ENCODE results near the gene NCKIPSD. TPM values are rescaled to one million over a fixed set of nuclear protein-coding genes. Genes with fewer than 3 reads are reported as not detected.

NCKIPSD gene
- total RNA-seq, 1 donor from 2014 or later: 18.3 TPM

GRCh38 chr3:48681541-48681880 lies 4.2 kb downstream of the NCKIPSD start:
- no peaks in the 10 kb centered on the region for H3K9me3 ChIP-seq (ENCODE audit: insufficient read depth, low read depth, low read length)
- DNase-seq (ENCODE audit: low read depth) (no peak), FAIRE-seq (no peak)
- peaks cover 37% of the 10 kb centered on the region for H3K36me3 Mint-ChIP-seq (ENCODE audit: low read depth, unreplicated experiment)
- no peaks in the 10 kb centered on the region for H3K27me3 Mint-ChIP-seq (ENCODE audit: low read depth, unreplicated experiment)
- H3K4me3 Mint-ChIP-seq (ENCODE audit: unreplicated experiment): no peak overlapping the region
- no peak overlapping the region for H3K27ac Mint-ChIP-seq (ENCODE audit: unreplicated experiment)
- H3K4me1 ChIP-seq (ENCODE audit: insufficient read depth, low read length): peaks cover 28% of the 10 kb centered on the region
- peaks cover 8% of the 10 kb centered on the region for H3K79me2 ChIP-seq (ENCODE audit: insufficient read depth, low read length)
- no peak overlapping the region for H3K4me2 ChIP-seq (ENCODE audit: low read length)
- peaks cover 18% of the 10 kb centered on the region for H4K20me1 ChIP-seq (ENCODE audit: insufficient read depth, low read length)
- H3K27ac ChIP-seq (ENCODE audit: low read depth, low read length): no peak overlapping the region
- no peak overlapping the region for H3K9ac ChIP-seq (ENCODE audit: low read length)
- H3K4me3 ChIP-seq (ENCODE audit: insufficient read depth, low read depth, low read length): no peak overlapping the region
- H3K4me1 Mint-ChIP-seq (ENCODE audit: low read depth, unreplicated experiment): peaks cover 15% of the 10 kb centered on the region
- H3K27me3 ChIP-seq (ENCODE audit: insufficient read depth, low read length): no peaks in the 10 kb centered on the region
- peaks cover 11% of the 10 kb centered on the region for H3K36me3 ChIP-seq (ENCODE audit: insufficient read depth, low read length)
- H2AFZ ChIP-seq (ENCODE audit: low read depth, low read length): no peak overlapping the region
- H3K9me3 Mint-ChIP-seq (ENCODE audit: unreplicated experiment): no peaks in the 10 kb centered on the region
- TF ChIP-seq CTCF (IDR thresholded peaks at IDR 0.05; ENCODE audit: insufficient read depth, low read depth, low read length) (no peak), EZH2 (IDR thresholded peaks at IDR 0.05; ENCODE audit: insufficient read depth, low read length) (no peak)

- Histone ChIP-seq H3K4me2 (ENCODE audit: low read length) (no peak overlapping the region), H3K4me3 (ENCODE audit: insufficient read depth, low read depth, low read length) (no peak overlapping the region), H3K27me3 (ENCODE audit: insufficient read depth, low read length) (no peaks in the 10 kb centered on the region), H3K27ac (ENCODE audit: low read depth, low read length) (no peak overlapping the region), H3K9me3 (ENCODE audit: insufficient read depth, low read depth, low read length) (no peaks in the 10 kb centered on the region), H4K20me1 (ENCODE audit: insufficient read depth, low read length) (peaks cover 15% of the 10 kb centered on the region), H3K4me1 (ENCODE audit: insufficient read depth, low read length) (peaks cover 23% of the 10 kb centered on the region), H3K79me2 (ENCODE audit: insufficient read depth, low read length) (peaks cover 8% of the 10 kb centered on the region), H3K9ac (ENCODE audit: low read length) (no peak overlapping the region), H2AFZ (ENCODE audit: low read depth, low read length) (no peak overlapping the region), H3K36me3 (ENCODE audit: insufficient read depth, low read length) (peaks cover 11% of the 10 kb centered on the region)
- peaks cover 37% of the 10 kb centered on the region for H3K36me3 Mint-ChIP-seq (ENCODE audit: low read depth, unreplicated experiment)
- H3K27me3 Mint-ChIP-seq (ENCODE audit: low read depth, unreplicated experiment): no peaks in the 10 kb centered on the region
- H3K27ac Mint-ChIP-seq (ENCODE audit: unreplicated experiment): no peak overlapping the region
- peaks cover 13% of the 10 kb centered on the region for H3K4me1 Mint-ChIP-seq (ENCODE audit: low read depth, unreplicated experiment)
- H3K9me3 Mint-ChIP-seq (ENCODE audit: unreplicated experiment): no peaks in the 10 kb centered on the region
- no peak for DNase-seq (ENCODE audit: low read depth)
- TF ChIP-seq CTCF (IDR thresholded peaks at IDR 0.05; ENCODE audit: insufficient read depth, low read depth, low read length) (no peak), EZH2 (IDR thresholded peaks at IDR 0.05; ENCODE audit: insufficient read depth, low read length) (no peak)
- peak overlapping the region; percentile 54 for H3K4me3 Mint-ChIP-seq (ENCODE audit: unreplicated experiment)
- no peak for FAIRE-seq
These were observed 4.7 kb downstream of the NCKIPSD start for GRCh38 chr3:48680811-48681540.

Data from astrocyte (in vitro differentiated cells and primary cell).